Esophagus mucosa (tissue), 1 donor: ENCODE data around the gene CACNG7. TPM values are rescaled to one million over a fixed set of nuclear protein-coding genes. Genes with fewer than 3 reads are reported as not detected.
"Not testable (repeated sequence)": the region's sequence is repeated elsewhere in the genome, so short reads cannot be mapped to it uniquely, and the experiment has no call there.

ENCODE experiments used
- ATAC-seq: fragments of 200-7000 bp; cut with Tn5 transposase; one replicate; pipeline ENCODE4 v1.9.1; 2020
- total RNA-seq: library from RNA; stranded (reverse); gene quantifications from one replicate; pipeline ENCODE4 v1.2.4, GENCODE V29; 2023
- donor health status: DM: yes; HTN: yes; CAD: no.

Gene CACNG7, protein sequence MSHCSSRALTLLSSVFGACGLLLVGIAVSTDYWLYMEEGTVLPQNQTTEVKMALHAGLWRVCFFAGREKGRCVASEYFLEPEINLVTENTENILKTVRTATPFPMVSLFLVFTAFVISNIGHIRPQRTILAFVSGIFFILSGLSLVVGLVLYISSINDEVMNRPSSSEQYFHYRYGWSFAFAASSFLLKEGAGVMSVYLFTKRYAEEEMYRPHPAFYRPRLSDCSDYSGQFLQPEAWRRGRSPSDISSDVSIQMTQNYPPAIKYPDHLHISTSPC
- total RNA-seq: not detected

DNA sequence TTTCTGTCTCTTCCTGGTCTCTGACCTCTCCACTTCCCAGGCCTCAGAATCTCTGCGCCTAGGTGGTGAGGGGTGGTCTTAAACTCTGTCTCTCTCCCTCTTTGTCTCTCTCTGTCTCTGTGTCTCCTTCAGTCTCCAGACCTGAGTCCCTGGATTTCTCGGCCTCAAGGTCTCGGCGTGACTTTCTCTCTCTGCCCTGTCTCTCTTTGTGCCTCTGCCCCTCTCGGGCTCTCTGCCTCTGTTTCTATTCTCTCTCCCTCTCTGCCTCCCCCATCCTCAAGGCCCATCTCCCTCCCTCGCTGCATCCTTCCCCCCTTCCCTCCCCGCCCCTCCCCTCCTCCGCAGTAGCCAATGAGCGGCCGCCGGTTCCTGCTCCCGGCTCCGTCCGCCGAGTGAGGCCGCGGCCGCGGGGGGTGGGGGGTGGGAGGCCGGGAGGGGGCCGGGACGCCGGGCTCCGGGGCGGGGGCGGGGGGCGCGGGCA, at the start of gene CACNG7:
Gene CACNG7, plus strand, starts transcription at position 344 of the 481 bp plus-strand sequence. CDS start 3,554 bp downstream, outside the sequence.
- ATAC-seq: no peak

DNA sequence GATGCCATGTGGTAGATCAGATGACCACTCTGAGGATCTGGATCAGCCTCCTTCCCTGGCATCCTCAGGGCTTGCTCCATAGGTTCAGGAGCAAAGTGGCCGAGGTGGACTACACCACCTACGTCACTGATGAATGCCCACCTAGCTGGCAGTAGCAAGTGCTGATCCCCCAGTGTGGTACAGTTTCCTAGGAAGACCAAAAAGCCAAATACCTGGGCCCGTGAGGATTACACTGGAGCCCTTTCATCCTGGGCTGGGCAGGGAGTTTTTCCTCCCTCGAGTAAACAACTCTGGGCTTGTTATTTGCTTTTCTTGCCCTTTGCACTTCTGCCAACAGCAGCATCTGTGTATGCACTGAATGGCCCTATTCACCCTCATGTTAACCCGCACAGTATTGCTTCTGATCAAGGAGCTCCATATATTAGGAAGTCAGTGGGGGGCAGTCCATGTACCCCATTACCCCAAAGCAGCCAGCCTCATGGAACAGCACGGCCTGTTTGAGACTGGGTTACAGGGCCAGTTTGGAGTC, 44.7 kb upstream of the CACNG7 start:
- no peak for ATAC-seq

DNA sequence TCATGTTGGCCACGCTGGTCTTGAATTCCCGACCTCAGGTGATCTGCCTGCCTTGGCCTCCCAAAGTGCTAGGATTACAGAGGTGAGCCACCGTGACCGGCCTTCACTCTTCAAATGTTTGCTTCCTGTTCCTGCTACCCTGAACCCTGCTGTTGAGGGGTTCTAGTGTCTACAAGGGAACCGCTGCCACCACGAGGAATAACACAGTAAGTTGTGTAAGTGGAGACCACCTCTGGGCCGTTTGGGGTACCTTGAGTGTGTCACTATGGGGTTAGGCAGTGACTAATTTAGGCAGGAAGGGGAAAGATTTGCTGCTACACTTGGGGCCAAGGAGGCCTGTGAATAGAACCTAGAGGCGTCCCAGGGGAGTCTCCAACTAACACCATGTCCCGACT, 43.6 kb upstream of the CACNG7 start:
- no peak for ATAC-seq

DNA sequence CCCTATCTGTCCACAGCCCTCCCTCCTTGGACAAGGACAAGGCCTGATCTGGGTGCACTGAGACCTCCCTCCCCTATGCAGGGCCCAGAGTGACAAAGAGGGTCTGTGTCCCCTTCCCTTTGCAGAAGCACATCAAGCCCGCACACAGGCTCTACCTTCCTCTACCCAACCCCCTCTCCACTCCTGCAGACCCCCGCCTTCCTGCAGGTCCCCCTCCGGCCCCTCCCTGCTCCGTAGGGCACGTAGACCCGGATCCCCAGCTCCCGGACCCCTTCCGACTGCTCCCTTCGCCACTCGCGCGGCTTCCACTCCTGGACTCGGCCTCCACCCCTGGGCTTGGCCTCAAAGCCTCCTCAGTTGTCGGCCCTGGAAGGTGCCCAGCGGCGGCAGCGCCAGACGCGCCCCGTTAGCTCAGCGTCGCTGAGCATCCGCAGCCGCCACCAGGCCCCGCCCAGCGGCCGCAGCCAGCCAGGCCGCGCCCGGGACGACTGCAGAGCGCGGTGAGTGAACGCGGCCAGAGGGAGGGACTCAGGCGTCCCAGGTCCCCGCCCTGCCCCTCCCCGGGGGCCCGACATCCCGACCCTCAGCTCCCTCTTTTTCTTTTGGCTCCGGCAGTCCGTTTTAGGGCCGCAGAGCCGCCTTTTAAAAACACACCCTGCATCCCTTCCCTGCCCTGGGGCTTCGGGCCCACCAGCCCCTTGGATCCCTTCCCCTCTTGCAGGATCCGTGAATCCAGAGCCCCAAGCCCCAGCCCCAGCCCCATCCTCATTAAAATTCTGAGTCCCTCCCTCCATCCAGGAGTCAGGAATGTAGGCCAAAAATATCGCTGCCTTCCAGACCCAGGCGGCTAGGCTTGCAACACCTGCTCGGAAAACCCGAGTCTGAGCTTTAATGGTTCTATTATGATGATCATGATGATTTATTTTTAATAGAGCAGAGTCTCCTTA, 42.9 kb upstream of the CACNG7 start:
- ATAC-seq: peak; percentile 25

DNA sequence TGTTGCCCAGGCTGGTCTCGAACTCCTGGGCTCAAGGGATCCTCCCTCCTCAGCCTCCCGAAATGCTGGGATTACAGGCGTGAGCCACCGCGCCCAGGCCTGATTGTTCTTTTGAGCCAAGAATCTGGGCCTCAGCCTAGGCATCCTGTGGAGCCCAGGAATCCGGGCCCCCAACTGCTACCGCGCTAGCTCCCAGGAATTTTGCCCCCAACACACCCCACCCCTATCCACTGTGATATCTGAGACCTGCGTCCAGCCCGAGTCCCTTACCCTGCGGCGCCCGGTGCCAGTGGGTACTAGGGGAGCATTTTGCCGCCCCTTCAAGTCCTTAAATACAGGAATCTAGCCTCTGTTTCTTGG, 42.2 kb upstream of the CACNG7 start:
- no peak for ATAC-seq

DNA sequence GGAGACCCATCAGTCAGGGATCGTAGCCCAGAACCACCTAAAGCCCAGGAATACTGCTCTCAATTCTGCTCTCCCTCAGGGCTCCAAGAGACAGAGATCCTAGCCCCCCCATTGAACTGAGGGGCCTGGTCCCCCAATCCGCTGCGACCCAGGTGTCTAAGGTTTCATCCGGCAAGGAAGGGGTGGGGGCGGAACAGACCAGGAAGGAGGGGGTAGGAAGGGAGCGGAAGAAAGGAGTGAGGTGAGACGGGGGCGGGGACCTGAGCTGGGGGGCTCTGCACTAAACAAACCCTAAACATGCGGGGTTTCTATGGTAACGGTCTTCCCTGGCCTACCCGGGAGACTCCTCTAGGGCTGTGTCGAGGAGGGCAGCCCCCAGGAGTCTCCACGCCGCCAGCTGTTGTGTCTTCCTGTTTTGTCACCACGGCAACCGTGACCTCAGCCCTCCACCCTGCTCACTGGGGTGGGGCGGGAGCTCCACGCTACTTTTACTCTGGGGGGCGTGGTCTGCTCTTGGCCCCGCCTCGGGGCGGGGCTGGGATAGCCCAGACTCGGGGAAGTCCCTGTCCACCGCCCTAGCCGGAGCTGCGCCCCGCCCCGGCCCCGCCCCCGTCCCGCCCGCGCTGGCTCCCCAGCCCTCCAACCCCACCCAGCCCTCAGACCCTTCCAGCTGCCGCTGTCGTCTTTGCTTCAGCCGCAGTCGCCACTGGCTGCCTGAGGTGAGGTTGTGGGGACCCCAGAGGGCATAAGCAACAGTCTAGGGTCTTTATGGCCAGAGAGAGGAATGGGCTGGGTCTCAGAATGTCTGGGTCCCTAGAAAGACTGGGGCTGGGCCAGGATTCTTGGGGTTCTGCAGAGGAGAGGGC, 41.6 kb upstream of the CACNG7 start, which contains the start of gene MYADM:
Gene MYADM, plus strand, starts transcription at position 659 of the 866 bp plus-strand sequence. CDS start 5,647 bp downstream, outside the sequence.
- ATAC-seq: peak; percentile 92

DNA sequence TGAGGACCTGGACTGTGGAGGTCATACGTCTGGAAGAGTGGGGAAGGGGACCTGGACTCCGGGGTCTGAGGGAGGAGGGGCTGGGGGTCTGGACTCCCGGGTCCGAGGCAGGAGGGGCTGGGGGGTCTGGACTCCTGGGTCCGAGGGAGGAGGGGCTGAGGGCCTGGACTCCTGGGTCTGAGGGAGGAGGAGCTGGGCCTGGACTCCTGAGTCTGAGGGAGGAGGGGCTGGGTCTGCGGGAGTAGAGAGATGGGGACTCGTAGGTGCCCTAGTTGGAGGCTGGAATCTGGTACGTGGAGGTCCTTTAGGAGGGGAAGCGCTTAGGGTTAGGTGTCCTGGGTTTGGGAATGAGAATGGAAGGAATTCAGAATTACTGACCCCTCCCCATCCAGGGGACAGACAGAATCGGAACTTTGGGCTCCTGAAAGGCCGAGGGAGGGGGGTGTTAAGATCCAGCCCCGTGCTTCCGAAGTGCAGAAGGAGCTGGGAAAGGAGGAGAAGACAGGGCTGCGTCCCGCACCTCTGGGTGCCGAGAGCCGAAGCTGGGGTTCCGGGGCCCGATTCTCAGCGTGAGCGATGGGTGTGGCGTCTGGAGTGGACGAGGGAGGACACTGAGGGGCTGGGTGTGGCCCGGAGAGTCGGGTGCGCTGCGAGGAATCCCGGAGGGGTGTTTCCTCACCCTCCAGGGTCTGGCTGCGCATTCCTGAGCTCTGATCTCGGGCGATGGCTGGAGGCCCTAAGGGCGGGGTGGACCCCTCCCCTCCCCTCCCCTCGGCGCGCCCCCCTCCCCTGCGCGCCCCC, 40.8 kb upstream of the CACNG7 start:
- no peak for ATAC-seq

DNA sequence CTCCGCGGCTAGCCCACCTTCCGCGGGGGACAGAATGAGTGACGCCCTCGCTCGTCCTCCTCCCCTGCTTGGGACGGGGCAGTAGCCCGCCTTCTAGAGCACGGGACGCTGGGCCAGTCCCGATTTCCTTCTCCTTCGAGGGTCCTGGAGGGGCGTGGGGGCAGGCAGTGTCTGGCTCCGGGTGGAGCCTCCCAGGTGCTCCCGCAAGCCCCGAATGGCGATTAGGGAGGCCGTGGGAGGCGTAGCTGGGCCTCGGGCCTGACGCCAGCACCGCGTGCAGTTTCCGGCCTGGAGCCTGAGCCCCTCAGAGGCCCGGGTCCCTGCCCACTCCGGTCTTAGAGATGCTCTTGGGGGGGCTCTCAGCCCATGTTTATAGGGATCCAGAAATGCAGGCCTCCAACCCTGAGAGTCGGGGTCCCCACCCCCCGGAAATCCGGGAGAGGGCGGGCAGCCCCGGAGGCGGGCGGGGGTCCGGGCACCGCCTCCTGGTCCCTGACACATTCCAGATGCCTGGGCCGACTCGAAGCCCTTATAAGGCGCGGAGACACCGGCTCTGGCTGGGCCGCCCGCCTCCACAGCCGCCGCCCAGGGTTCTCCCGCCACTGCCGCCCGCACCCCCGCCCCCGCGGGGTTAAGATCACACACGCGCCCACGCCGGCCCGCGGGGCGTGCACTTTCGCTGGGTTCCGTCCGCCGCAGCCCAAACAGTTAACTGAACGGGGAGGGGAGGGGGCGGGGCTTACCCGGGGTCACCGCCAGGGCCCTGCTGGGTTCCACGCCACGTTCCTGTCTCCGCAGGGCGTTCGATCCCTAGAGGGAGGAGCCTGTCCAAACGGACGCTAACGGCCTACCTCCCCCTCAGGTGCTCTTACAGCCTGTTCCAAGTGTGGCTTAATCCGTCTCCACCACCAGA, 39.9 kb upstream of the CACNG7 start:
- ATAC-seq: peak; percentile 58

DNA sequence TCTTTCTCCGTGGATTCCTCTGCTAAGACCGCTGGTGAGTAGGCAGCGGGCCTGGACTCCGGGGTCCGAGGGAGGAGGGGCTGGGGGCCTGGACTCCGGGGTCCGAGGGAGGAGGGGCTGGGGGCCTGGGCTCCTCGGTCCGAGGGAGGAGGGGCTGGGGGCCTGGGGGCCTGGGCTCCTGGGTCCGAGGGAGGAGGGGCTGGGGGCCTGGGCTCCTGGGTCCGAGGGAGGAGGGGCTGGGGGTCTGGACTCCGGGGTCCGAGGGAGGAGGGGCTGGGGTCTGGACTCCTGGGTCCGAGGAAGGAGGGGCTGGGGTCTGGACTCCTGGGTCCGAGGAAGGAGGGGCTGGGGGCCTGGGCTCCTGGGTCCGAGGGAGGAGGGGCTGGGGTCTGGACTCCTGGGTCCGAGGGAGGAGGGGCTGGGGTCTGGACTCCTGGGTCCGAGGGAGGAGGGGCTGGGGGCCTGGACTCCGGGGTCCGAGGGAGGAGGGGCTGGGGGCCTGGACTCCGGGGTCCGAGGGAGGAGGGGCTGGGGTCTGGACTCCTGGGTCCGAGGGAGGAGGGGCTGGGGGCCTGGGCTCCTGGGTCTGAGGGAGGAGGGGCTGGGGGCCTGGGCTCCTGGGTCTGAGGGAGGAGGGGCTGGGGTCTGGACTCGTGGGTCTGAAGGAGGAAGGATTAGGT, 39.1 kb upstream of the CACNG7 start:
- not testable (repeated sequence) for ATAC-seq

DNA sequence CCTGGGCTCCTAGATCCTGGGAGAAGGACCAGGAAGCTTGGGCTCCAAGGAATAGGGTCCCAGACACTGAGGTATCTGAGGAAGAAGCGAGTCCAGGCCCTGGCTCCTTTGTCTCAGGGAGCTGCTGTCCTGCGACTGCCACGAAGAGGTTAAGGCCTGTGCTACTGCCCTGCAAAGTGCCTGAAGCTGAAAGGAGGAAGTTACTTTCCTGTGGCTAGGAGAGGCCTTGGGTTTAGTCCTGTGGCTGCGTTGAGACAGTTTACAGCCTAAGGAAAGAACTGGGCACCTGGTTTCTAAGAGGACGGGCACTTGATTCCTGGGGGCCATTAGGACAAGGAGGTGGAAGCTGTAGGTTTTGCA, 38.6 kb upstream of the CACNG7 start:
- ATAC-seq: no peak

DNA sequence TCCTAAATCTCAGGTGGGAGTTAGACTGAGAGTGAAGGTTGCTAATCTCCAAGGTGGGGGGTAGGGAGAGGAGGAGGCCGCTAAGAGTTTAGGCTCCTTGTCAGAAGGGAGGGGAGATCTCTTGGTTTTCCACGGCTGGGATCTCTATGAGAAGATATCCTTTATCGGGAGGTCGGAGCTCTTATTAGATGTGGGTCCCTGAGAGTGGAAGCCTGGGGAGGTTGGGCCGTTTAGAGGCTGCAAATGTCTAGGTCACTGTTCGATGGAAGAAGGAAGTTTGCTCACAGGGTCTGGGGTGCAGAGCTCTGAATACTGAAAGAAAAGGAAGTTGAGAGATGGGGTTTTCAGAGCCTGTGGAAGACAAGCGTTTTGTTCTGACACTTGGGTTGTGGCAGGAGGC, 37.6 kb upstream of the CACNG7 start:
- ATAC-seq: no peak

DNA sequence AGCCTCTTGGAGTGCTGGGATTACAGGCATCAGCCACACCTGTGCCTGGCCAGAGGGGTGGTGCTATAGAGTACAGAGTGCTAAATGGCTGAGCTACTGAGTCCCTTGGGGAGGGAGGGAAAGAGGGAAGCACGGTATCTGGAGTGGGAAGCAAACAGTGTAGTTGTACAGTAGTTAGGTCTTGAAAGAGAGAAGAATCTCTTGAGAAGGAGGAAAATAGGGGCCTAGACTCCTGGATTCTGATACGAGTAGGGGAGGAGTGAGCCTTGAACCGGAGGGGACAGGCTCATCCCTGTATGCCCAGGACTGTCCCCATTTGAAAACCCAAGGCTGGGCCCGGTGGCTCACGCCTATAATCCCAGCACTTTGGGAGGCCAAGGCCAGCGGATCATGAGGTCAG, 36.3 kb upstream of the CACNG7 start:
- no peak for ATAC-seq

DNA sequence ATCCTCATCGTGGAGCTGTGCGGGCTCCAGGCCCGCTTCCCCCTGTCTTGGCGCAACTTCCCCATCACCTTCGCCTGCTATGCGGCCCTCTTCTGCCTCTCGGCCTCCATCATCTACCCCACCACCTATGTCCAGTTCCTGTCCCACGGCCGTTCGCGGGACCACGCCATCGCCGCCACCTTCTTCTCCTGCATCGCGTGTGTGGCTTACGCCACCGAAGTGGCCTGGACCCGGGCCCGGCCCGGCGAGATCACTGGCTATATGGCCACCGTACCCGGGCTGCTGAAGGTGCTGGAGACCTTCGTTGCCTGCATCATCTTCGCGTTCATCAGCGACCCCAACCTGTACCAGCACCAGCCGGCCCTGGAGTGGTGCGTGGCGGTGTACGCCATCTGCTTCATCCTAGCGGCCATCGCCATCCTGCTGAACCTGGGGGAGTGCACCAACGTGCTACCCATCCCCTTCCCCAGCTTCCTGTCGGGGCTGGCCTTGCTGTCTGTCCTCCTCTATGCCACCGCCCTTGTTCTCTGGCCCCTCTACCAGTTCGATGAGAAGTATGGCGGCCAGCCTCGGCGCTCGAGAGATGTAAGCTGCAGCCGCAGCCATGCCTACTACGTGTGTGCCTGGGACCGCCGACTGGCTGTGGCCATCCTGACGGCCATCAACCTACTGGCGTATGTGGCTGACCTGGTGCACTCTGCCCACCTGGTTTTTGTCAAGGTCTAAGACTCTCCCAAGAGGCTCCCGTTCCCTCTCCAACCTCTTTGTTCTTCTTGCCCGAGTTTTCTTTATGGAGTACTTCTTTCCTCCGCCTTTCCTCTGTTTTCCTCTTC, 35.1 kb upstream of the CACNG7 start:
- ATAC-seq: no peak

DNA sequence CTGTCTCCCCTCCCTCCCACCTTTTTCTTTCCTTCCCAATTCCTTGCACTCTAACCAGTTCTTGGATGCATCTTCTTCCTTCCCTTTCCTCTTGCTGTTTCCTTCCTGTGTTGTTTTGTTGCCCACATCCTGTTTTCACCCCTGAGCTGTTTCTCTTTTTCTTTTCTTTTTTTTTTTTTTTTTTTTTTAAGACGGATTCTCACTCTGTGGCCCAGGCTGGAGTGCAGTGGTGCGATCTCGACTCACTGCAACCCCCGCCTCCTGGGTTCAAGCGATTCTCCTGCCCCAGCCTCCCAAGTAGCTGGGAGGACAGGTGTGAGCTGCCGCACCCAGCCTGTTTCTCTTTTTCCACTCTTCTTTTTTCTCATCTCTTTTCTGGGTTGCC, 34.5 kb upstream of the CACNG7 start:
- ATAC-seq: no peak

DNA sequence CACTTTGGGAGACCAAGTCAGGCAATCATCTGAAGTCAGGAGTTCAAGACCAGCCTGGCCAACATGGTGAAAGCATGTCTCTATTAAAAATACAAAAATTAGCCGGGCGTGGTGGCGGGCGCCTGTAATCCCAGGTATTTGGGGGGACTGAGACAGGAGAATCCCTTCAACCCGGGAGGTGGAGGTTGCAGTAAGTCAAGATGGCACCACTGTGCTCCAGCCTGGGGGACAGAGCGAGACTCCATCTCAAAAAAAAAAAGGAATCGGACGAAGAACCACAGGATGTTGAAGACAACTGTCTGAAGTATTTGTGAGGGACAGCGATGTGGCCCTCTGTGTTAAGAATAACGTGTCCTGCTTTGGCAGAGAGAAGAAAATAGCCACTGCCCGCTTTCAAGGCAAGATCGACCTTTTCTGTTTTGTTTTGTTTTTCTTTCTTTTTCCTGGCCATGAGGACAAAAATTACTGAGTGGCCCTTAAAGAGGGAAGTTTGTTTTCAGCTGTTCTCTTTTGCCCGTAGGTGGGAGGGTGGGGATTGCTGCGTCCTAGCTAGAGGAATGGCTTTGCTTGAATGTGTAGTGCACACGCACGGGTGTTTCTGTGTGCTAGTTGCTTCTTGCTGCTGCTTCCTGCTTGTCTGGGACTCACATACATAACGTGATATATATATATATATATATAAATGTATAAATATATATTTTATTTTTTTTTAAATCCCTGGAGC, 33.3 kb upstream of the CACNG7 start:
- ATAC-seq: no peak

DNA sequence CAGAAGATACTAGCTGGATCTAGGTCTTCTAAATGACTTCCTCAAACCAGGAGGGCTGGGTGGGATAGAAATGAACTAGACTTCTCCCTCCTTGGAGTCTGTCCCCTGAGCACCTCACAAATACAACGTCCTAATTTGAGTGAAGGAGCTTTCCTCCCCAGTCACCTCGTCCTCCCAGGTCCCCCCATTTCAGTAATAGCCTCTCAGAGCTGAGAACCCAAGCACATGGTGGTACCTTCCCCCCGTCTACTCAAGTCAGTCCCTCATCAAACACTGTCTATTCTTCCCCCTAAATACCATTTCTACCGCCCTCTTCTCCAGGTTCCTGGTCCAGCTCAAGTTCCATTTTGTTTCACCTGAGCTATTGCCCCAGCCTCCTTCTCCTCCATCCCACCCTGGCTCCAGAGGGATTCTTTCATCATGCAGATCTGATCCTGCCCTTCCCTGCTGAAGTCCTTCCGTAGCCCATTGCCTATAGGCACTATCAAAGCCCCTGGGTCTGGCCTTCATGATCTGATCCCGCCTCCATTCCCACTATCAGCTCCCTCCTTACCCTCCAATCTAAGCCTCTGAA, 32.3 kb upstream of the CACNG7 start:
- no peak for ATAC-seq

DNA sequence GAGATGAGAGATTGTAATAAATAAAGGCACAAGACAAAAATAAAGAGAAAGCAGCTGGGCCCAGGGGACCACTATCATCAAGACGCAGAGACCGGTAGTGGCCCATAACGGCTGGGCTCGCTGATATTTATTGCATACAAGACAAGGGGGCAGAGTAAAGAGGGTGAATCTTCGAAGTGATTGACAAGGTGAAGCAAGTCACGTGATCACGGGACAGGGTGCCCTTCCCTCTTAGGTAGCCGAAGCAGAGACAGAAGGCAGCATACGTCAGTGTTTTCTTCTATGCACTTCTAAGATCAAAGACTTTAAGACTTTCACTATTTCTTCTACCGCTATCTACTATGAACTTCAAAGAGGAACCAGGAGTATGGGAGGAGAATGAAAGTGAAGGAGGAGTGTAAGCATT, 31.7 kb upstream of the CACNG7 start:
- no peak for ATAC-seq

DNA sequence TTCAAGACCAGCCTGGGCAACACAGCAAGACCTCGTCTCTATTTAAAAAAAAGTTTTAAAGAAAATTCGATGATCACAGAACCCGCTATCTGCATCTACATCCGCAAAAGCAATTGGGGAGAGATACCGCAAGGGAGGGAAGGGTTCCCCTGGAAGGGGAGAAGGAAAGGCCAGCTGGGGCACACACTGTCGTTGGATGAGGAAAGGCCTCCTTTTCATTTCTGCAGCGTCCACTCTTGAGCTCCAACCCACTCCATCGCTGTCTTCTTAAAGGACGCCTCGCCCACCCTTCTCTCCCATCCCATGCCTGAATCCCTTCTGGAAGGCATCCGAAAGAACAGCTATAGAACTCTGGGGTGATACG, 30.3 kb upstream of the CACNG7 start:
- ATAC-seq: no peak
